ENCODE results near the gene NTM. TPM values are rescaled to one million over a fixed set of nuclear protein-coding genes. Genes with fewer than 3 reads are reported as not detected.

The NTM gene
- total and polyA plus RNA-seq, 4 experiments from 2014 or later, result not detected

DNA sequence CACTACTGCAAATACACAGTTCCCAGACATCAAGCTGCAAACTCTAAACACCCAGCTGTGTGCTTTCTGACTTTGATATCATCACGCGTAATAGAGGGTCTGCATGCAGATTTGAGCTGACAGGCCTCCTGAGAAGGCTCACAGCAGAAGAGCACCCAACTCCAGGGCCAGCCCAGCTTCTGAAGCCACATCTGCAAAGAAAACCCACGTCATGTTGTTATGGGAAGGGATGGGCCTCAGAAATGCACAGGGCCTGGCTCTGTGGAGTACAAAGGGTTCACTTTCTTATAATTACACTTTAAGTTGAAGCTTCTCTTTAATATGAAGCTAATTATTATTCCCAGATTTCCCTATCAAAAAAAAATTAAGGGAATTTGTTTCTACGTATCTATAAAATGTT is 927.9 kb downstream of the NTM start:
- intact Hi-C loops (cut with micrococcal nuclease), result no loop called here
- peaks cover 0 to 4% (median 0%) of the 10 kb centered on the region in 8 donors for H3K9me3 Mint-ChIP-seq
- H3K27ac ChIP-seq (ENCODE audit: low read depth, low read length), result no peak overlapping the region
- CTCF ChIA-PET (ENCODE audit: partially characterized antibody), result interaction anchor here (0.6 to 1.1 kb wide), 2 partner anchors 14 to 20 kb away, joined by 3 read pairs; no protein-coding TSS in a partner anchor
- H3K4me3 Mint-ChIP-seq, result no peak overlapping the region
- no peak overlapping the region for H3K4me3 ChIP-seq (ENCODE audit: low read length in 2 of 2)
- no peaks in the 10 kb centered on the region for H3K9me3 ChIP-seq (ENCODE audit: control insufficient read depth in 1 of 2, low read length in 2 of 2)
- no peaks in the 10 kb centered on the region for H3K27me3 Mint-ChIP-seq
- no peaks in the 10 kb centered on the region for H3K36me3 ChIP-seq (ENCODE audit: insufficient read depth, low read length)
- POLR2A ChIA-PET (ENCODE audit: partially characterized antibody), result no interaction called here
- no peak overlapping the region for H3K27ac Mint-ChIP-seq
- no peaks in the 10 kb centered on the region for H3K4me1 ChIP-seq (ENCODE audit: insufficient read depth, low read length)
- DNase-seq, result no peak
- H3K36me3 Mint-ChIP-seq, result no peaks in the 10 kb centered on the region
- no peaks in the 10 kb centered on the region for H3K4me1 Mint-ChIP-seq
- no peaks in the 10 kb centered on the region for H3K27me3 ChIP-seq (ENCODE audit: insufficient read depth, low read length)

DNA sequence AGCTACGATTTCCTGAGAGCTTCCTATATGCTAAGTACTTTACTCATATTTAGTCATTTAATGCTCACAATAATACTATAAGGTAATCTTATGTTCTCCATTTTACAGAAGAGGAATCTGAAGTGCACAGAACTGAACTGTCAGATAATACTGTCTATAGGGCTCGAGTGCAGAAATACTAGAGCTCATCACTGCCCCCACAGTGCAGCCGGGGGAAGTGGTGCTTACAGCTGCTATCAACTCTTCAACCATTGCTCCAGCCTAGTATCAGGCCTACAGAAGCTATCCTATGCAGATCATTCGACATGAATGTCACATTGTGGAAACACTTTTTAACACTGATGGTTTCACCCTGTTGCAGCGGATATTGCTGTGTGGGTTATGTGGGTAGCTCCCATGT is 929.9 kb downstream of the NTM start:
- intact Hi-C loops (cut with micrococcal nuclease), result no loop called here

DNA sequence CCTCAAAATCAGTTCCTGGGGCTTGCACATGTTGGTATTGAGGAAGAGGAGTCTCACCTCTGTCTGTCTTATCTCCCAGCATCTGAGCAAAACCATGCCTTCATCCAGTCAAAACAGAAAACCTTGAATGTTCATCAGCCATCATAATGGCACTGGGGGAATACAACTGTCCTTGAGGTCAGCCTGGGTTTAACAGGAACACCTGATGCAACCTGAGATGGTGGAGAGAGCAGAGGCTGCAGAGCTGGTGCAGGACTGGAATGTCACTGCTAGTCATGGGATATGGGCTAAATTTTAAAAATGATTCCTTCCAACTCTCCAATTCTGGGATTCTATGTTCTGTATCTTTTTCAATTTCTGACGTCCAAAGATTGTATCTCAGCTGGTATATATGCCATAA is 931.0 kb downstream of the NTM start:
- Histone ChIP-seq H3K4me1 (ENCODE audit: insufficient read depth, low read length) (no peaks in the 10 kb centered on the region), H3K9me3 (ENCODE audit: control insufficient read depth in 1 of 2, low read length in 2 of 2) (no peaks in the 10 kb centered on the region), H3K27ac (ENCODE audit: low read depth, low read length) (no peak overlapping the region), H3K4me3 (ENCODE audit: low read length in 2 of 2) (no peak overlapping the region), H3K27me3 (ENCODE audit: insufficient read depth, low read length) (no peaks in the 10 kb centered on the region), H3K36me3 (ENCODE audit: insufficient read depth, low read length) (no peaks in the 10 kb centered on the region)
- no peaks in the 10 kb centered on the region for H3K27me3 Mint-ChIP-seq
- ChIA-PET CTCF (ENCODE audit: partially characterized antibody) (no interaction called here), POLR2A (ENCODE audit: partially characterized antibody) (no interaction called here)
- intact Hi-C loops (cut with micrococcal nuclease), result no loop called here
- peaks cover 0 to 4% (median 0%) of the 10 kb centered on the region in 8 donors for H3K9me3 Mint-ChIP-seq
- H3K27ac Mint-ChIP-seq, result no peak overlapping the region
- H3K4me3 Mint-ChIP-seq, result no peak overlapping the region
- H3K4me1 Mint-ChIP-seq, result no peaks in the 10 kb centered on the region
- H3K36me3 Mint-ChIP-seq, result no peaks in the 10 kb centered on the region
- no peak for DNase-seq

More for the DNA sequence above, 929.9 kb downstream of the NTM start:
- Mint-ChIP-seq H3K36me3 (no peaks in the 10 kb centered on the region), H3K27me3 (no peaks in the 10 kb centered on the region), H3K4me1 (no peaks in the 10 kb centered on the region), H3K9me3 (peaks cover 0 to 4% (median 0%) of the 10 kb centered on the region in 8 donors), H3K27ac (no peak overlapping the region), H3K4me3 (no peak overlapping the region)
- Histone ChIP-seq H3K27ac (ENCODE audit: low read depth, low read length) (no peak overlapping the region), H3K4me1 (ENCODE audit: insufficient read depth, low read length) (no peaks in the 10 kb centered on the region), H3K36me3 (ENCODE audit: insufficient read depth, low read length) (no peaks in the 10 kb centered on the region), H3K9me3 (ENCODE audit: control insufficient read depth in 1 of 2, low read length in 2 of 2) (no peaks in the 10 kb centered on the region), H3K27me3 (ENCODE audit: insufficient read depth, low read length) (no peaks in the 10 kb centered on the region), H3K4me3 (ENCODE audit: low read length in 2 of 2) (no peak overlapping the region)
- no peak for DNase-seq
- POLR2A ChIA-PET (ENCODE audit: partially characterized antibody), result no interaction called here
- CTCF ChIA-PET (ENCODE audit: partially characterized antibody), result interaction anchor here (1.3 kb wide), 1 partner anchor 40 kb away, joined by 3 read pairs; no protein-coding TSS in a partner anchor

DNA sequence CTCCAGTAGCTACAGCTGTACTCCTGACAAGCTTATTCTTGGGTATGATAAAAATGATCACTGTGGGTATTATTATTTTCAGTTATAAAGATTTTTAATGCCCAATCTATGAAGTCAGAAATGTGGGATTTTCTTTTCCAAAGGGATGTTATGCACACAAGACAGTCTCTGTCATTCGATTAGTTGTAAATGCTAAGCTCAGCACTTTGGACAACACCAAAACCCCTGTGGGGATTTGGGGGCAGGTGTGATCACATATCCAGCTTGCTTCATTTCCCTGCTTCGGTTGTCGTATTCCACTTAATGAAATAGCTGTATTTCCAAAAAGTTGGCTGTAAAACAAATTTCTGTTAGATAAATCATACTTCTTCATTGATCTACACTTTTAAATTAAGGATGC is 931.5 kb downstream of the NTM start:
- no peak overlapping the region for H3K27ac ChIP-seq (ENCODE audit: low read depth, low read length)
- CTCF ChIA-PET (ENCODE audit: partially characterized antibody), result no interaction called here
- intact Hi-C loops (cut with micrococcal nuclease), result no loop called here
- H3K9me3 ChIP-seq (ENCODE audit: control insufficient read depth in 1 of 2, low read length in 2 of 2), result no peaks in the 10 kb centered on the region
- Mint-ChIP-seq H3K27me3 (no peaks in the 10 kb centered on the region), H3K27ac (no peak overlapping the region), H3K4me1 (no peaks in the 10 kb centered on the region), H3K4me3 (no peak overlapping the region), H3K36me3 (no peaks in the 10 kb centered on the region), H3K9me3 (peaks cover 0 to 4% (median 0%) of the 10 kb centered on the region in 8 donors)
- POLR2A ChIA-PET (ENCODE audit: partially characterized antibody), result no interaction called here
- no peaks in the 10 kb centered on the region for H3K4me1 ChIP-seq (ENCODE audit: insufficient read depth, low read length)
- no peak for DNase-seq
- H3K36me3 ChIP-seq (ENCODE audit: insufficient read depth, low read length), result no peaks in the 10 kb centered on the region
- H3K27me3 ChIP-seq (ENCODE audit: insufficient read depth, low read length), result no peaks in the 10 kb centered on the region
- no peak overlapping the region for H3K4me3 ChIP-seq (ENCODE audit: low read length in 2 of 2)

DNA sequence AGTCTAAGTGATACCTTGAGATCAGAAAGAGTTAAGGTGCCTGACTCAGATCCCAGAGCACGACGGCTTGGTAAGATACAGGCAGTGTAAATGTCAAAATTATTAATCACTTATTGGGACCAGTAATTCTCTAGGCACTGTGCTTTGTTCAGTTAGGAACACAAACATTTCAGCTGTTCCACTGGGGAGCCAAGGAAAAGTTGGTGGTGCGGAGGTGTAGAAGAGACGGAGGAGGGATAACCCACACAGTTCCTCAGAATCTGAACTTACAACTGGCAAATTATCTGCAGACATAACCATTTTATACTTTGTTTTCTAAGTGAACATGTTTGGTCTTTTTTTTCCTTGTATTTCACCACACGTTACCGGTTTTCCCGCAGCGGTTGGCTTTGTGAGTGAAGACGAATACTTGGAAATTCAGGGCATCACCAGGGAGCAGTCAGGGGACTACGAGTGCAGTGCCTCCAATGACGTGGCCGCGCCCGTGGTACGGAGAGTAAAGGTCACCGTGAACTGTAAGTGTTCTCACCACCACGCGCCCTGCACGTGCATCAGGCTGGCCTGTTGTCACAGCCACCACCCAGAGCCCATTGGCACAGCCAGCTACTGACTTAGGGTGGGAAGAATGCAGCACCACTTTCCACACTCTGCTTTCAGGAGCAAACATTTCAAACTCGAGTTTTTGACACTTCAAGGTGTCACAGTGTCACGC is 937.0 kb downstream of the NTM start:
- intact Hi-C loops (cut with micrococcal nuclease), result no loop called here
- CTCF ChIA-PET (ENCODE audit: partially characterized antibody), result no interaction called here
- H3K9me3 ChIP-seq (ENCODE audit: control insufficient read depth in 1 of 2, low read length in 2 of 2), result no peaks in the 10 kb centered on the region
- no peak overlapping the region for H3K27ac ChIP-seq (ENCODE audit: low read depth, low read length)
- Mint-ChIP-seq H3K4me3 (no peak overlapping the region), H3K27ac (no peak overlapping the region), H3K27me3 (no peaks in the 10 kb centered on the region), H3K9me3 (peaks cover 0 to 2% (median 0%) of the 10 kb centered on the region in 8 donors), H3K36me3 (no peaks in the 10 kb centered on the region), H3K4me1 (no peaks in the 10 kb centered on the region)
- DNase-seq, result no peak
- POLR2A ChIA-PET (ENCODE audit: partially characterized antibody), result no interaction called here
- no peaks in the 10 kb centered on the region for H3K27me3 ChIP-seq (ENCODE audit: insufficient read depth, low read length)
- H3K4me1 ChIP-seq (ENCODE audit: insufficient read depth, low read length), result no peaks in the 10 kb centered on the region
- no peaks in the 10 kb centered on the region for H3K36me3 ChIP-seq (ENCODE audit: insufficient read depth, low read length)
- H3K4me3 ChIP-seq (ENCODE audit: low read length in 2 of 2), result no peak overlapping the region

DNA sequence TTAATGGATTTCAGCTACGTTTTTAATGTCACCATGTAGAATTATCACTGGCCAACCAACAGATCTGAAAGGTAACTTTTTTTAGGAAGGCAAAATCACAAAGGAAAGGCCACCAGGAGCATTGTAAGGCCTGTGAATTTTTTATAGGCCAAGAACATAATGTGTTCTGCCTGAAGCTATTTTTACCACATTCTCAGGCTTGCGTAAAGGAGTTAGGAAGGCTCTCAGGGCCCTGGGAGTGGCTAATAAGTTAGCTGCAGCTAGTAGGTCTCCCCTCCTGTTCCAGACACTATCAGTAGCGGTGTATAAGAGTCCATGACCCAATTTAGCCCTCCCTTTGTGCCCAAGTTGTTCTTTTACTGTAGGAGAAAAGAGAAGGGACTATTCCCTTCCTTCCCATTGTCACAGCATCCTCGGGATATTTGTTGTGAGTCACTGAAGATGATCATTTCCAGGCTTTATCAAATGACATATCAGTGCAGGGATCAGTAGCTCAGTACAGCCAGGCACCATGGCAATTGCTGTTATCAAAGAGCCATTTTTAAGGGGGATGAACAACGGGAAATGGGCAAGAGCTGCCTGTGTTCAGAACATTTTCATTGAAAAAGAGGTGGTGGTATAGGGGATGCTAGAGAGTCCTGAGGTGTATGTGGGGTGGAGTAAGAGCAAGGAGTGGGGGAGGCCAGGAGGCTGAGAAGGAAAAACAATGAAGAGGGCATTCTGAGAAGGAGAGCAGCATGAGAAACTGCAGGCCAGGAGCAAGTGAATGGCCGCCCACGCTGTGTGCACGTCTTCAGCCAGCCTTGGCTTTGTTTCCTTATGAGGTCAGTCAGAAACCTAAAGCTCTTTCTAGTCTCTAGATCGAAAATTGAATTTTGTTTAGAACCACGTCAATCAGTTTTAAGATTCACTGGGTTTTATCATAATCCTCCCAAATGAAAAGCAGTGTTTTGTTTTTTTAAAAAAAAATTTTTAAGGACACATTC is 940.3 kb downstream of the NTM start:
- ChIA-PET CTCF (ENCODE audit: partially characterized antibody) (no interaction called here), POLR2A (ENCODE audit: partially characterized antibody) (no interaction called here)
- Histone ChIP-seq H3K36me3 (ENCODE audit: insufficient read depth, low read length) (no peaks in the 10 kb centered on the region), H3K4me3 (ENCODE audit: low read length in 2 of 2) (no peak overlapping the region), H3K27me3 (ENCODE audit: insufficient read depth, low read length) (no peaks in the 10 kb centered on the region), H3K27ac (ENCODE audit: low read depth, low read length) (no peak overlapping the region), H3K9me3 (ENCODE audit: control insufficient read depth in 1 of 2, low read length in 2 of 2) (no peaks in the 10 kb centered on the region), H3K4me1 (ENCODE audit: insufficient read depth, low read length) (no peaks in the 10 kb centered on the region)
- H3K4me3 Mint-ChIP-seq, result no peak overlapping the region
- H3K9me3 Mint-ChIP-seq, result no peaks in the 10 kb centered on the region
- intact Hi-C loops (cut with micrococcal nuclease), result no loop called here
- H3K27me3 Mint-ChIP-seq, result no peaks in the 10 kb centered on the region
- H3K36me3 Mint-ChIP-seq, result no peaks in the 10 kb centered on the region
- peak overlapping the region in 1 of 7 donors; percentile 24 for H3K27ac Mint-ChIP-seq
- no peak for DNase-seq
- H3K4me1 Mint-ChIP-seq, result peaks cover 0 to 3% (median 0%) of the 10 kb centered on the region in 4 donors

DNA sequence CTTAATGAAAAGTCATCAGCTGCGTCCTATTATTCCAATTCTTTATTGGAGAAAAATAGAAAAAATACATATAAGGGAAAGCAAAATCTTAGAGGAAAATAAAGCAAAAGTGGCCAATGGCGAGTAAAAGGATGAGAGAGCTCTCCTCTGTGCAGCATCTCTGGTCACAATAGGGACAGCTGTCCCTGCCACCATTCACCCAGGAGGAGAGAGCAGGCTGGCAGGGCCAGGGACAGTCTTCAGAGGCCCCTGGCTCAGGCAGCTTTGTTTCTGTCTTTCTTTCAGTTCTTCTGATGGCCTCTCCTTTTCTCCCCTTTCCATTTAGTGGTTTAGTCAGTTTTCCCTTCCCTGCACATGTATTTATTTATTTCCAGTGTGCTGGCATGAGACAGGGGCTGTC is 941.3 kb downstream of the NTM start:
- Histone ChIP-seq H3K27me3 (ENCODE audit: insufficient read depth, low read length) (no peaks in the 10 kb centered on the region), H3K27ac (ENCODE audit: low read depth, low read length) (no peak overlapping the region), H3K4me1 (ENCODE audit: insufficient read depth, low read length) (no peaks in the 10 kb centered on the region), H3K9me3 (ENCODE audit: control insufficient read depth in 1 of 2, low read length in 2 of 2) (no peaks in the 10 kb centered on the region), H3K4me3 (ENCODE audit: low read length in 2 of 2) (no peak overlapping the region), H3K36me3 (ENCODE audit: insufficient read depth, low read length) (no peaks in the 10 kb centered on the region)
- Mint-ChIP-seq H3K27me3 (no peaks in the 10 kb centered on the region), H3K4me1 (peaks cover 0 to 3% (median 0%) of the 10 kb centered on the region in 4 donors), H3K27ac (no peak overlapping the region), H3K4me3 (no peak overlapping the region), H3K9me3 (no peaks in the 10 kb centered on the region), H3K36me3 (no peaks in the 10 kb centered on the region)
- no peak for DNase-seq
- intact Hi-C loops (cut with micrococcal nuclease), result no loop called here
- ChIA-PET POLR2A (ENCODE audit: partially characterized antibody) (no interaction called here), CTCF (ENCODE audit: partially characterized antibody) (no interaction called here)

Data from CD4-positive, alpha-beta memory T cell (primary cell).